Small intestine (tissue), 7 donors: ENCODE measurements around the gene PDE6B. TPM values are rescaled to one million over a fixed set of nuclear protein-coding genes. Genes with fewer than 3 reads are reported as not detected.

Experiments used
- DNase-seq, 2 donors: peaks; one replicate each; pipeline versions ENCODE4 v3.0.0 to v3.0.0-alpha.2; 2013
- FAIRE-seq: peaks from 2 replicates; lab custom pipeline; 2012; peaks lifted over from hg19 to GRCh38; lab: Jason Lieb, UNC
- H3K27ac ChIP-seq, 3 donors: one replicate each; pipeline ENCODE4 v1.5.1; 2013; ENCODE audit warnings: low read length in 2 of 3, mild to moderate bottlenecking in 2 of 3, control low read depth in 1 of 3, inconsistent platforms in 1 of 3, low read depth in 1 of 3, moderate library complexity in 1 of 3
- H3K27me3 ChIP-seq, 3 donors: one replicate each; pipeline ENCODE4 v1.6.1; 2013; ENCODE audit warnings: low read length in 3 of 3, inconsistent platforms in 1 of 3; ENCODE audit not compliant: control insufficient read depth in 3 of 3, insufficient read depth in 3 of 3
- H3K36me3 ChIP-seq, 3 donors: one replicate each; pipeline ENCODE4 v1.6.1; 2013; ENCODE audit warnings: low read length in 3 of 3, inconsistent platforms in 1 of 3, low read depth in 1 of 3, mild to moderate bottlenecking in 1 of 3, moderate library complexity in 1 of 3; ENCODE audit not compliant: control insufficient read depth in 3 of 3, insufficient read depth in 2 of 3
- H3K4me1 ChIP-seq, 3 donors: one replicate each; pipeline ENCODE4 v1.6.1; 2013; ENCODE audit warnings: low read length in 2 of 3, inconsistent platforms in 1 of 3, low read depth in 1 of 3, mild to moderate bottlenecking in 1 of 3, moderate library complexity in 1 of 3; ENCODE audit not compliant: control insufficient read depth in 3 of 3, insufficient read depth in 2 of 3
- H3K4me3 ChIP-seq, 3 donors: one replicate each; pipeline ENCODE4 v1.5.1; 2013; ENCODE audit warnings: low read length in 3 of 3, control low read depth in 1 of 3, inconsistent platforms in 1 of 3, low read depth in 1 of 3, mild to moderate bottlenecking in 1 of 3, moderate library complexity in 1 of 3
- H3K9me3 ChIP-seq, 2 donors: one replicate each; pipeline ENCODE4 v1.6.1; 2013; ENCODE audit warnings: low read depth in 1 of 2, low read length in 1 of 2; ENCODE audit not compliant: control insufficient read depth in 2 of 2, insufficient read depth in 1 of 2
- WGBS, 3 donors: extraction: QIAGEN DNeasy Blood & Tissue Kit; methylation state at CpG; one replicate each; pipeline ENCODE4 v1.1.7; 2013; 5-methylcytosine and 5-hydroxymethylcytosine counted together
- polyA plus RNA-seq, 4 donors: library from polyadenylated mRNA; stranded (reverse) in 3 of 4; unstranded in 1 of 4; fragments of 200-250 nt in 3 of 4; fragments of 120-200 nt in 1 of 4; gene quantifications; one replicate each; pipeline versions ENCODE4 v1.2.1 to v1.2.3, GENCODE V29; 2013
- donor health status: healthy with polysubstance abuse.
- donor health status: control.
- donor health status: control.
- donor health status: Bipolar disorder and iron deficiency.
- donor health status: healthy.

The PDE6B gene
- polyA plus RNA-seq, 4 donors = 1.8 to 35.2 TPM; not detected in 2

DNA sequence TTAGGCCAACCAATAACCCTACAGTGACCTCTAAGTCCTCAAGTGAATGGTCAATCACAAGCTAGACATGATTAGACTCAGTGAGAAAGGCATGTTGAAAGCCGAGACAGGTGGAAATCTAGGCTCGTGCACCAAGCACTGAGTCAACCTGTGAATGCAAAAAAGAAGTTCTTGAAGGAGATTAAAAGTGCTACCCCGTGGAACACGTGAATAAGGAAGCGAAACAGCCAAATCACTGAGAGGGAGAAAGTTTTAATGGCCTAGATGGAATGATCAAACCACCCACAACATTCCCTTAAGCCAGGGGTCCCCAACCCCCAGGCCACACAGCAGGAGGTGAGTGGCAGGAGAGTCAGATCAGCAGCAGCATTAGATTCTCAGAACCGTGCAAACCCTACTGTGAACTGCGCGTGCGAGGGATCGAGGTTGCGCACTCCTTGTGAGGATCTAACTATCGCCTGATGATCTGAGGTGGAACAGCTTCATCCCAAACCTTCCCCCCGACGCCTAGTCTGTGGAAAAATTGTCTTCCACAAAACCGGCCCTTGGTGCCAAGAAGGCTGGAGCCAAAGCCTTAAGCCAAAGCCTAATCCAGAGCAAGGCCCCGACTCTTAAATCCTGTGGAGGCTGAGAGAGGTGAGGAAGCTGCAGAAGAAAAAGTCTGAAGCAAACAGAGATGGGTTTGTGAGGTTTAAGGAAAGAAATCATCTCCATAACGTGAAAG lies 19.5 kb upstream of the PDE6B start:
- H3K27me3 ChIP-seq = peaks cover 0 to 6% (median 0%) of the 10 kb centered on the region in 3 donors
- no peaks in the 10 kb centered on the region for H3K9me3 ChIP-seq
- H3K4me1 ChIP-seq = no peaks in the 10 kb centered on the region
- 84 to 88% (median 87%) methylated on average over 17 of the region's 17 CpGs for WGBS, 3 donors
- H3K4me3 ChIP-seq = no peak overlapping the region
- FAIRE-seq = no peak
- no peaks in the 10 kb centered on the region for H3K36me3 ChIP-seq
- H3K27ac ChIP-seq = no peak overlapping the region
- DNase-seq = no peak

DNA sequence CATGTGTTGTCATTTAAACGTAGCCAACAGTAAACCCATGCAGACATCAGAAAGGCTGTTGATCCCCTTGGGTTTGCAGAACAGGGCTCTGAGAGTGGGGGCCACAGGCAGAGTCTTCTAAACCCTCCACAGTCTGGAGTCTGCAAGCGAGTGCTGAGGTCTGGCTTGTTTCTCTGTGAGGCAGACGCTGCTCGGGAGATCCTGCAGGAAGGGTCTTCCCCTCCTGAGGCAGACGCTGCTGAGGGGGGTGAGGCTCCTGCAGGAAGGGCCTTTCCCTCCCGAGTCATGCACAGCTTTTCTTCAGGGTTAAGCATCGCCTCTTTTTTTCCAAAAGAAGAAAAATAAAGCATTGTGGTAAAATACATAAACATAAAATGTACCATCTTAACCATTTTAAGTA lies 17.1 kb upstream of the PDE6B start:
- no peaks in the 10 kb centered on the region for H3K4me1 ChIP-seq
- H3K27ac ChIP-seq = no peak overlapping the region
- H3K4me3 ChIP-seq = no peak overlapping the region
- peaks cover 0 to 6% (median 0%) of the 10 kb centered on the region in 3 donors for H3K27me3 ChIP-seq
- DNase-seq (no peak), FAIRE-seq (no peak)
- no peaks in the 10 kb centered on the region for H3K9me3 ChIP-seq
- H3K36me3 ChIP-seq = no peaks in the 10 kb centered on the region
- 48 to 71% (median 65%) methylated on average over 7 of the region's 7 CpGs for WGBS, 3 donors

DNA sequence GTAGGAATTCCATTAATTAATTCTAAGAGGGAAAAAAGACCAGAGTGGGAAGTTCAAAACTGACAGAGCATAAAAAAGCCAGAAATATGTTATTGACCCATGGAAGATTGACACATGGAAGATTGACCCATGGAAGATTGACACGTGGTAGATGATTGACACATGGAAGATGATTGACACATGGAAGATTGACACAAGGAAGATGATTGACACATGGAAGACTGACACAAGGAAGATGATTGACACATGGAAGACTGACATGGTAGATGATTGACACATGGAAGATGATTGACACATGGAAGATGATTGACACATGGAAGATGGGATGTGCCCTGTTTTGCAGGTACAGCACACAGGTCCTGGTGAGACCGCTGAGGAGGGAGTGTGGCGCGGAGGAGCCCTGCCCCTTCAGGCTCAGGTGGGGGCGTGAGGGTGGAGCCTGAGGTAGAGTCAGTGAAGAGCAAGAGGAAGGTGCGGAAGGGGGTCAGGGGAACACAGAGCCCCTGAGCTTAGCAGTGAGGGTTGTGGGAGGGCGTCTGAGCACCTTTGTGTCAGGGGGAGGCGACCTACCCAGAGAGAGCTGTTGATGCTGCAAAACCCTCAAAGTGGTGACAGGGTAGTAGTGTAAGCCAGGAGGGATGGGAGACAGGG lies 15.8 kb upstream of the PDE6B start:
- FAIRE-seq = no peak
- whole genome bisulfite sequencing, 3 donors = 83 to 89% (median 84%) methylated on average over 8 of the region's 8 CpGs
- Histone ChIP-seq H3K9me3 (no peaks in the 10 kb centered on the region), H3K4me3 (no peak overlapping the region), H3K27ac (no peak overlapping the region), H3K4me1 (no peaks in the 10 kb centered on the region), H3K27me3 (peaks cover 0 to 6% (median 0%) of the 10 kb centered on the region in 3 donors), H3K36me3 (no peaks in the 10 kb centered on the region)
- no peak for DNase-seq

DNA sequence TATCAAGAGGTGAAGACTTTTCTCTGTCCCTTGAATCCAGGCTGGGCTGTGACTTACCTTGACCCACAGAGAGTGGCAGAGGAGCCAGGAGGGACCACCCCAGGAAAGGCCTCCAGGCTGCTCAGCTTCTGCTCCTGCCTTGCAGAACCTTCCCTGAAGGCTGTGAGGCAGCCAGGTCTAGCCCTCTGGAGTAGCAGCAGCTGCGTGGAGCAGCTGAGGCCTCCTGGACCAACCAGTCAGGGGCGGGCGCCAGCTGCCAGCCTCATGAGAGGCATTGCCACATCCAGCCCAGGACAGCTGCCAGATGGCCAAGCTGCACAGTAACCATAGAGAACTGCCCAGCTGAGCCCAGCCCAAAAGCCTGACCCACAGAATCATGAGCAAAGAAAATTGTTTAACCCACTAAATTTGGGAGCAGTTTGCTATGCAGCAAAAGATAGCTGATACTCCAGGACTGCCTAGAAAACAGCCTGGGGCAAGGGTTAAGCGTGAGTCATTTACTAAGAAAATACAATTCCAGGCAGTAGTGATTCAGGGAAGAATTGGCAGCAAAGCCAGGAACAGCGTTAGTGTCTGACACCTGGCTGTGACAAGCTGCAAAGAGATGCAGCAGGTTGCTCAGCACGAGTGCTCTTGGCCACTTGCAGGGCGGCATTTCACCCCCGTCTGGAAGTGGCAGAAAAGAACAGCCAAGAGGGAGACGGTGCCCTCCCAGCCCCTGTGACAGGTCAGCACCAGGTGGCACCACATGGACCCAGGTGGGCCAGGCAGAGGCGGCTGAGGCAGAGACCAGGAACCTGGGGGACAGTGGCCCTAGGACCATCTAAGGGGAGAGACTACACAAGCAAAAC lies 14.7 kb upstream of the PDE6B start:
- H3K4me1 ChIP-seq = no peaks in the 10 kb centered on the region
- H3K27ac ChIP-seq = peak overlapping the region in 1 of 3 donors; percentile 3
- 19 to 49% (median 22%) methylated on average over 10 of the region's 10 CpGs for WGBS, 3 donors
- H3K9me3 ChIP-seq = no peaks in the 10 kb centered on the region
- DNase-seq = peak; percentile 30 to 56
- H3K36me3 ChIP-seq = no peaks in the 10 kb centered on the region
- peaks cover 0 to 6% (median 0%) of the 10 kb centered on the region in 3 donors for H3K27me3 ChIP-seq
- H3K4me3 ChIP-seq = no peak overlapping the region
- FAIRE-seq = no peak

DNA sequence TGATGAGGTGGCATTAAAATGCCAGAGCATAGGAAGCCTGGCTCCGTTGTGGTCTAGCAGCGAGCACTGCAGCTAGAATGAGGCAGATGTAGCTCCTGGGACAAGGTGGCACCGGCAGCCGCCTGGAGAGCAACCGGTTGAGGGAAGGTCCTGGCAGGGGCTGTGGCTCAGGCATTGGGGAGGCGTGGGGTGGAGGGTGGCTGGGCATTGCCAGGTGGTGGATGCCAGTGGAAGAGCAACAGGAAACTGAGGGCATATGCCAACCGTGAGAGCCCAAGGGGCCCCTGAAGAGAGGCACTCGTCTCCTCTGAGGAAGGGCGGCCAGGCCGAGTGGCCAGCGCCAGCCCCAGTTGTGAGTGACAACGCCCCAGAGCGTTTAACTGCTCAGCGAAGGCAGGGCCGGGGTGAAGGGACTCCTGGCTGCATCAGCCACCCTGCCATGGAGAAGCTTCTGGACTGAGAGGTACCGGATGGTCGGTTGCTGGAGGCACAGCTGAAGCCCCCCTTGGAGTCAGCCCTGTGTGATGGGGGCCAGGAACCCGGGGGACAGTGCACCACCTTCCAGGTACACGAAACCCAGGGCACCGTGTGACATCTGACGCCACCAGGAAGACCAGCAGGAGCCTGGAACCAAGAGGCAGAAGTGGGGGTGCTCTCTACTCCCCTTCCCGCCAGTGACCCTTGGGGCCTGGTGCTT lies 13.2 kb upstream of the PDE6B start:
- peaks cover 0 to 6% (median 0%) of the 10 kb centered on the region in 3 donors for H3K27me3 ChIP-seq
- no peaks in the 10 kb centered on the region for H3K36me3 ChIP-seq
- no peaks in the 10 kb centered on the region for H3K9me3 ChIP-seq
- DNase-seq (no peak), FAIRE-seq (no peak)
- H3K4me3 ChIP-seq = no peak overlapping the region
- H3K4me1 ChIP-seq = no peaks in the 10 kb centered on the region
- 72 to 80% (median 73%) methylated on average over 22 of the region's 22 CpGs for WGBS, 3 donors
- no peak overlapping the region for H3K27ac ChIP-seq

DNA sequence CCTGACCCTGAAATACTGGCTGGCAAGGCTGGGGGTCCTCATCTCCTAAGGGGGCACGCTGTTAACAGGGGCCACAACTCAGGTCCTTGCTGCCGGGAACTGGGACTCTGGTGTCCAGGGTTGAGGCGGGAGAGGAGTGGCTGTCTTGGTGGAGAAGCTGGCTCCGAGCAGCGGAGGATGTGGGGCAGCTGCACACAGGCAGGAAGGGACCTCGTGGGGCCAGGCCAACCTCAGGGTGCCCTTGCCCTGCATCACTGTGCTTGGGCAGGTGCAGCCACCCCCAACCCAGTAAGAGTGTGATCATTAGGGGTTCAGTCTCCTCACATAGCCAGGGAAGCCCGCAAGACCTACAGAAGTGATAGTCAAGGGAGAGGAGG lies 12.6 kb upstream of the PDE6B start:
- Histone ChIP-seq H3K27me3 (peaks cover 0 to 6% (median 0%) of the 10 kb centered on the region in 3 donors), H3K9me3 (no peaks in the 10 kb centered on the region), H3K4me1 (no peaks in the 10 kb centered on the region), H3K27ac (no peak overlapping the region), H3K36me3 (no peaks in the 10 kb centered on the region), H3K4me3 (no peak overlapping the region)
- DNase-seq (no peak), FAIRE-seq (no peak)
- 79 to 83% (median 82%) methylated on average over 7 of the region's 7 CpGs for WGBS, 3 donors

DNA sequence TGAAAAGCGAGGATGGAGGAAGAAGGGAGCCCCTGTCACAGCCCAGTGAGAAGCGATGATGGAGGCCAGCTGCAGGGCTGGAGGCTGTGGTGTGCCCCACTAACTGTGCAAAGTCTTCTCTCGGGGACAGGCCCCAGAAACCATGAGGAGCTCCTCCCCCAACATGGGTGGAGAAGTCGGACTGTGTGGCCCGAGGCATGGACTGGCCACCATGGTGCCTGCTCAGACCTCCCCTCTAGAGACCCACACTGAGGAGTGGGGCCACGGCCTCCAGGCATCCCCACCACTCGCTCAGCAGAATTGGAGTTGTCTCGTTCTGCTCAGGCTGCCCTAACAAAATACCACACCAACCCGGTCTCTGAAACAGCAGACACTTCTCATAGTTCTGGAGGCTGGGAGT lies 12.2 kb upstream of the PDE6B start:
- Histone ChIP-seq H3K9me3 (no peaks in the 10 kb centered on the region), H3K36me3 (no peaks in the 10 kb centered on the region), H3K4me1 (no peaks in the 10 kb centered on the region), H3K4me3 (no peak overlapping the region), H3K27ac (no peak overlapping the region), H3K27me3 (peaks cover 0 to 6% (median 0%) of the 10 kb centered on the region in 3 donors)
- DNase-seq = no peak
- WGBS, 3 donors = 83 to 86% (median 84%) methylated on average over 7 to 9 of the region's 9 CpGs
- no peak for FAIRE-seq

DNA sequence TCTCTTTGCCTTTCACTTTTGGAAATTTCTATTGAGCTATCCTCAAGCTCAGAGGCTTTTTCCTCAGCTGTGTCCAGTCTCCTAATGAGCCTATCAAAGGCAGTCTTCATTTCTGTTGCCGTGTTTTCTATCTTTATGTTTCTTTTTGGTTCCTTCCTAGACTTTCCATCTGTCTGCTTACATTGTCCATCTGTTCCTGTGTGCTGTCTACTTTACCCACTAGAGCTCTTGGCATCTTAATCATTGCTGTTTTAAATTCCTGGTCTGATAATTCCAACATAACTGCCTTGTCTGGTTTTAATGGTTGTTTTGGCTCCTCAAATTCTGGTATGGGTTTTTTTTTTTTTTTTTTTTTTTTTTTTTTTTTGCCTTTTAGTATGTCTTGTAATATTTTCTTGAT lies 9.3 kb upstream of the PDE6B start:
- Histone ChIP-seq H3K9me3 (no peaks in the 10 kb centered on the region), H3K27ac (no peak overlapping the region), H3K4me3 (no peak overlapping the region), H3K4me1 (no peaks in the 10 kb centered on the region), H3K27me3 (no peaks in the 10 kb centered on the region), H3K36me3 (no peaks in the 10 kb centered on the region)
- 63 to 84% (median 70%) methylated on average over 1 of the region's 1 CpG for WGBS, 3 donors
- FAIRE-seq (no peak), DNase-seq (no peak)
